ENCODE results near the gene NHERF1.

GRCh38 chr17:74796211-74796610, 47.8 kb downstream of the NHERF1 start:
- TF ChIP-seq CTCF (IDR thresholded peaks at IDR 0.05) (no peak), POLR2A (IDR thresholded peaks at IDR 0.05) (no peak)
